Endothelial cell (in vitro differentiated cells): ENCODE measurements around the gene TMEM79. TPM values are rescaled to one million over a fixed set of nuclear protein-coding genes. Genes with fewer than 3 reads are reported as not detected.

ENCODE experiments used
- DNase-seq: peaks from one replicate; pipeline ENCODE4 v3.0.0; 2021; ENCODE audit warnings: low spot score
- H3K27ac Mint-ChIP-seq: one replicate; pipeline ENCODE4 v1.8.0; 2021; ENCODE audit warnings: mixed read lengths, inconsistent platforms; ENCODE audit not compliant: unreplicated experiment
- H3K27me3 Mint-ChIP-seq: one replicate; pipeline ENCODE4 v1.8.0; 2021; ENCODE audit warnings: mild to moderate bottlenecking, moderate library complexity, mixed read lengths, inconsistent platforms; ENCODE audit not compliant: unreplicated experiment
- H3K36me3 Mint-ChIP-seq: one replicate; pipeline ENCODE4 v1.8.0; 2021; ENCODE audit warnings: mild to moderate bottlenecking, low read depth, mixed read lengths, inconsistent platforms; ENCODE audit not compliant: unreplicated experiment
- H3K4me1 Mint-ChIP-seq: one replicate; pipeline ENCODE4 v1.8.0; 2021; ENCODE audit warnings: mild to moderate bottlenecking, mixed read lengths, inconsistent platforms; ENCODE audit not compliant: unreplicated experiment
- H3K4me3 Mint-ChIP-seq: one replicate; pipeline ENCODE4 v1.8.0; 2021; ENCODE audit warnings: mild to moderate bottlenecking, mixed read lengths, inconsistent platforms; ENCODE audit not compliant: unreplicated experiment
- H3K9me3 Mint-ChIP-seq: one replicate; pipeline ENCODE4 v1.8.0; 2021; ENCODE audit warnings: mixed read lengths, inconsistent platforms; ENCODE audit not compliant: unreplicated experiment
- CTCF ChIP-seq: fragments of 200-600 bp; sonication (generic); IDR thresholded peaks from one replicate; pipeline ENCODE4 v1.5.0; 2021; ENCODE audit warnings: antibody characterized with exemption; ENCODE audit not compliant: unreplicated experiment
- total RNA-seq: library from RNA; stranded (reverse); fragmentation: NEBNext Ultra II Directional; extraction: Animal tissue kit (Norgen Biotek cat#: 25700); gene quantifications from one replicate; pipeline ENCODE4 v1.2.1, GENCODE V29; 2021; ENCODE audit not compliant: unreplicated experiment

The TMEM79 gene
- total RNA-seq, 1 donor from 2014 or later = 2.9 TPM

GRCh38 chr1:156242738-156243137 is 41.4 kb upstream of the TMEM79 start:
- Mint-ChIP-seq H3K36me3 (peaks cover 9% of the 10 kb centered on the region), H3K4me1 (peaks cover 7% of the 10 kb centered on the region), H3K27me3 (peaks cover 10% of the 10 kb centered on the region), H3K27ac (no peak overlapping the region), H3K4me3 (no peak overlapping the region), H3K9me3 (no peaks in the 10 kb centered on the region)
- TF ChIP-seq CTCF = no peak
- DNase-seq = no peak

- H3K9me3 Mint-ChIP-seq = no peaks in the 10 kb centered on the region
- H3K27ac Mint-ChIP-seq = peak overlapping the region; percentile 42
- H3K4me3 Mint-ChIP-seq = no peak overlapping the region
- peaks cover 8% of the 10 kb centered on the region for H3K36me3 Mint-ChIP-seq
- DNase-seq = no peak
- H3K4me1 Mint-ChIP-seq = peaks cover 7% of the 10 kb centered on the region
- no peak for TF ChIP-seq CTCF
- peaks cover 10% of the 10 kb centered on the region for H3K27me3 Mint-ChIP-seq
These were observed 40.0 kb upstream of the TMEM79 start for GRCh38 chr1:156244126-156244525.

- no peak overlapping the region for H3K27ac Mint-ChIP-seq
- no peaks in the 10 kb centered on the region for H3K9me3 Mint-ChIP-seq
- no peak for DNase-seq
- peaks cover 13% of the 10 kb centered on the region for H3K4me1 Mint-ChIP-seq
- H3K27me3 Mint-ChIP-seq = peaks cover 11% of the 10 kb centered on the region
- peaks cover 7% of the 10 kb centered on the region for H3K36me3 Mint-ChIP-seq
- no peak for TF ChIP-seq CTCF
- no peak overlapping the region for H3K4me3 Mint-ChIP-seq
These were observed 39.4 kb upstream of the TMEM79 start for GRCh38 chr1:156244712-156245111.

GRCh38 chr1:156245451-156246232 is 38.5 kb upstream of the TMEM79 start:
- Mint-ChIP-seq H3K27me3 (peaks cover 7% of the 10 kb centered on the region), H3K4me3 (no peak overlapping the region), H3K27ac (peak overlapping the region; percentile 42), H3K36me3 (peaks cover 7% of the 10 kb centered on the region), H3K9me3 (no peaks in the 10 kb centered on the region), H3K4me1 (peaks cover 17% of the 10 kb centered on the region)
- TF ChIP-seq CTCF = no peak
- peak; percentile 46 for DNase-seq

- H3K27ac Mint-ChIP-seq = peak overlapping the region; percentile 42
- TF ChIP-seq CTCF = no peak
- no peak overlapping the region for H3K4me3 Mint-ChIP-seq
- H3K27me3 Mint-ChIP-seq = peaks cover 7% of the 10 kb centered on the region
- H3K36me3 Mint-ChIP-seq = peaks cover 9% of the 10 kb centered on the region
- DNase-seq = no peak
- H3K9me3 Mint-ChIP-seq = no peaks in the 10 kb centered on the region
- peaks cover 23% of the 10 kb centered on the region for H3K4me1 Mint-ChIP-seq
These were observed 37.8 kb upstream of the TMEM79 start for GRCh38 chr1:156246241-156246780.
